Brain microvascular endothelial cell (primary cell): Measurements from ENCODE around the gene PHF21A.

ENCODE experiments used
- DNase-seq: peaks from one replicate; pipeline ENCODE4 v3.0.0-alpha.2; 2020
- H3K27ac ChIP-seq: fragments of 250-450 bp; sonication (Bioruptor Pico); 2 replicates; pipeline ENCODE4 v1.5.1; 2020; ENCODE audit warnings: mild to moderate bottlenecking, moderate library complexity
- H3K27me3 ChIP-seq: fragments of 250-450 bp; sonication (Bioruptor Pico); replicated peaks from 2 replicates; pipeline ENCODE4 v1.5.1; 2020; ENCODE audit warnings: mild to moderate bottlenecking
- H3K36me3 ChIP-seq: fragments of 250-450 bp; sonication (Bioruptor Pico); replicated peaks from 2 replicates; pipeline ENCODE4 v1.5.1; 2020; ENCODE audit warnings: mild to moderate bottlenecking
- H3K4me3 ChIP-seq: 2 replicates; pipeline ENCODE4 v1.5.1; 2011; ENCODE audit warnings: low read depth, mild to moderate bottlenecking, control low read depth, low read length, moderate library complexity
- CTCF ChIP-seq: IDR thresholded peaks from 2 replicates; pipeline ENCODE4 v1.5.1; 2011; ENCODE audit warnings: low read depth, mild to moderate bottlenecking, moderate library complexity, low read length, control low read depth, inconsistent platforms; ENCODE audit errors: missing control alignments
- in situ Hi-C: cut with HindIII; loops from 2 replicates; pipeline ENCODE4 v1.10.0; 2017; ENCODE audit warnings: low sequenced_read_pairs, low pct_ligation_motif_present

The PHF21A gene

GRCh38 chr11:45945397-45945999, 175.8 kb downstream of the PHF21A start:
- Histone ChIP-seq H3K27me3 (no peaks in the 10 kb centered on the region), H3K27ac (no peak overlapping the region), H3K4me3 (no peak overlapping the region), H3K36me3 (peaks cover 39% of the 10 kb centered on the region)
- in situ Hi-C loops: no loop called here
- no peak for DNase-seq
- no peak for TF ChIP-seq CTCF

- H3K27ac ChIP-seq: no peak overlapping the region
- no peak for TF ChIP-seq CTCF
- DNase-seq: no peak
- no peaks in the 10 kb centered on the region for H3K27me3 ChIP-seq
- in situ Hi-C loops: no loop called here
- no peak overlapping the region for H3K4me3 ChIP-seq
- H3K36me3 ChIP-seq: peaks cover 21% of the 10 kb centered on the region
These were observed 178.9 kb downstream of the PHF21A start for GRCh38 chr11:45942381-45942780.

- no peak for TF ChIP-seq CTCF
- DNase-seq: no peak
- Histone ChIP-seq H3K36me3 (peaks cover 17% of the 10 kb centered on the region), H3K27ac (no peak overlapping the region), H3K27me3 (no peaks in the 10 kb centered on the region), H3K4me3 (no peak overlapping the region)
- in situ Hi-C loops: no loop called here
These were observed 180.0 kb downstream of the PHF21A start for GRCh38 chr11:45941285-45941684.

- in situ Hi-C loops: no loop called here
- H3K36me3 ChIP-seq: peaks cover 16% of the 10 kb centered on the region
- no peak for DNase-seq
- H3K27ac ChIP-seq: no peak overlapping the region
- no peak overlapping the region for H3K4me3 ChIP-seq
- no peaks in the 10 kb centered on the region for H3K27me3 ChIP-seq
- TF ChIP-seq CTCF: no peak
These were observed 181.4 kb downstream of the PHF21A start for GRCh38 chr11:45939836-45940235.

GRCh38 chr11:45937916-45938315, 183.3 kb downstream of the PHF21A start:
- no peaks in the 10 kb centered on the region for H3K27me3 ChIP-seq
- H3K4me3 ChIP-seq: no peak overlapping the region
- no peak overlapping the region for H3K27ac ChIP-seq
- no peak for DNase-seq
- in situ Hi-C loops: no loop called here
- H3K36me3 ChIP-seq: peaks cover 28% of the 10 kb centered on the region
- TF ChIP-seq CTCF: no peak

- DNase-seq: no peak
- no peak overlapping the region for H3K4me3 ChIP-seq
- H3K27me3 ChIP-seq: no peaks in the 10 kb centered on the region
- no peak overlapping the region for H3K27ac ChIP-seq
- TF ChIP-seq CTCF: no peak
- H3K36me3 ChIP-seq: peaks cover 35% of the 10 kb centered on the region
- in situ Hi-C loops: no loop called here
These were observed 184.7 kb downstream of the PHF21A start for GRCh38 chr11:45936511-45937054.
